GM18909 (cell line): ENCODE measurements around the gene SLC6A1.

Source experiments
- ATAC-seq: cut with Tn5 transposase; IDR thresholded peaks from one replicate; pipeline ENCODE4 v1.9.1; 2021; ENCODE audit warnings: mild to moderate bottlenecking; ENCODE audit not compliant: unreplicated experiment, poor library complexity

The SLC6A1 gene

DNA sequence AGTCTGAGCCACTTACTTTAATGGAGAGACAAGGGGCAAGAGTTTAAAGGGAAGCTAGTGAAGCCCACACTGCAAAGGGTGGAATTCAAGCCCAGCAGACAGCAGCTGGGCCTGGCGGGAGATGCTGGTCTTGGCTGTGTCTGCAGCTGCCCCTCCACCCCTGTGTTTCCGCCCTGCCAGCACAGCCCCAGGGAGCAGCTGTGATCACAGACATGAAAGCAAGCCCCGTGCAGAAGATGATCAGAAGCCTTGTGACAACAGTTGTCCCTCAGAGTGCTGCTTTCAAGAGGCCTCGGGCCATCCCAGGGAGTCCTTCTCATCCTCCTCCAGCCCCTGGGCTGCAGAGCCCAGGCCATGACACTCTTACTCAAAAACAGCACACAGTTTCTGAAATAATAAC, 24.1 kb upstream of the SLC6A1 start:
- ATAC-seq: no peak

DNA sequence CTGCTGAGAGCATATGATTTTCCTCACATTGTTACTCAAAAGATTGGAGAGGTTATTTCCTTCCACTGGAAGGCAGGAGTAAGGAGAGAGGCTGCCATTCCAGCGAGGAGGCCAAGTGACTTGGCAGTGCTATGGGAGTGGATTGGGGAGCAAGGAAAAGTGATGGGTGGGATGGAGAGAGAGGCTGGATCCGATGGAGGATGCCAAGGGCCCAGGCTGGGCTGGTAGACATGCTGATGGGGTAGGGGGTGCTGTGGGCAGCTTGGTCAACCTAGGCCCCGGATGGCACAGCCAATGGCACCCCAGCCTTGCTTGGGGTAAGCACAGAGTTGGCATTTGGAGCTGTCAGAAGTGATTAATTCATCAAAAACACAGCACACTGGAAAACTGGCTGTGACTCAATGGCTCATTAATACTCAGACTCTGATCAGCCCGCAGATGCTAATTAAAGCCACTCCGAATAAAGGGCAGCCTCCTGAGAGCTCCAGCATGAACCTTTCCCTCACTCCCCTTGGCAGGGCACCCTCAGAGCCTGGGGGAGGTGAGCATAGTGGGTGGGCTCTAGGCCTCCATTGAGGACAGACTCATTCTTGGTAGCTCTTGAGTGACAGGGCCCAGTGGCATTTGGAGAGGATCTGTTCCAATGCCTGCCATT, 22.1 kb upstream of the SLC6A1 start:
- no peak for ATAC-seq

- no peak for ATAC-seq
Measured at GRCh38 chr3:10972072-10972782, 20.3 kb upstream of the SLC6A1 start.

DNA sequence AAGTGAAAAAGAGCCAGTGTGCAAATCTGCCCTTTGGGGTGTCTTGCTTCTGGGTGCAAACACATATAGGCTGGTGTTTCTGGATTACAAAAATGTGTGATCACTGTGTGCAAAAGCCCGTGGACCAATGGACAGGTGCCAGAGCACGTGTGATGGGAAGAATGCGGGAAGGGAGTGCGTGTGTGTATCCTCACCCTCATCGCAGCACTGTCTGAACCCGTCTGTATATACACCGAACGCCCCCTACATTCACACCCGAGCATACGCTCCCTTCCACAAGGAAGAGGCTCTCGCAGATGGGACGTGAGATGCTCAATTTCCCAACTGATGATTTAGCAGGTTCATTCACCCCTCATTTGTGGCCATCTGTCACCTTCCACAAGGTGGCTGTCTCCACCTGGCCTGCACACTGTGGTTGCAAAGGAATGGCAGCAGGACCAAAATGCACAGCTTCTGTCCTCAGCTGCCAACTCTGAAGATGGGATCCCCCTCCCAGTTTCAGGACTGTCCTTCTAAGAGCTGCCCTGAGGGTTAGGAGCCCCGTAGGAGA, 19.4 kb upstream of the SLC6A1 start:
- ATAC-seq: no peak

- ATAC-seq: no peak
Measured at GRCh38 chr3:10974131-10974530, 18.4 kb upstream of the SLC6A1 start.

- no peak for ATAC-seq
Measured at GRCh38 chr3:10974746-10975375, 17.7 kb upstream of the SLC6A1 start.

GRCh38 chr3:10975695-10976234, 16.8 kb upstream of the SLC6A1 start:
- no peak for ATAC-seq

DNA sequence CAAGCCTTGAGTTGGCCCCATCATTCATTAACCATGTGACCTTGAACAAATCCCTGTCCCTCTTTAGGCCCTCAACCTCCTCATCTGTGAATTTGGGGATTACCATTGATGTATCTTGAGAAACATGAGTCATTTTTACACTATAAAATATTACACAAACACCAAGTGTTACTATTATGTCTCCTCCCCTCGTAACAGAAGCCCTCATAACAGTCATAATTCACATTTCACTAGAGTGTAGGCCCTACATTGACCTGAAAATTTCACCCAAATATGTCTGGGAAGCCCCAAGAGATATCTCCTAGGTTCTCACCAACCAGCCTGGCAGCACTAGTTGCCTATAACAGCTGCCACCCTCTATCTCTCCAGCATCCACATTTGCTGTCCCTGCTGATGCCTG, 15.8 kb upstream of the SLC6A1 start:
- no peak for ATAC-seq

GRCh38 chr3:10977892-10978510, 14.5 kb upstream of the SLC6A1 start:
- ATAC-seq: no peak

- no peak for ATAC-seq
Measured at GRCh38 chr3:10978956-10979355, 13.6 kb upstream of the SLC6A1 start.

GRCh38 chr3:10980312-10980711, 12.2 kb upstream of the SLC6A1 start:
- no peak for ATAC-seq

- no peak for ATAC-seq
Measured at GRCh38 chr3:10981031-10981430, 11.5 kb upstream of the SLC6A1 start.

DNA sequence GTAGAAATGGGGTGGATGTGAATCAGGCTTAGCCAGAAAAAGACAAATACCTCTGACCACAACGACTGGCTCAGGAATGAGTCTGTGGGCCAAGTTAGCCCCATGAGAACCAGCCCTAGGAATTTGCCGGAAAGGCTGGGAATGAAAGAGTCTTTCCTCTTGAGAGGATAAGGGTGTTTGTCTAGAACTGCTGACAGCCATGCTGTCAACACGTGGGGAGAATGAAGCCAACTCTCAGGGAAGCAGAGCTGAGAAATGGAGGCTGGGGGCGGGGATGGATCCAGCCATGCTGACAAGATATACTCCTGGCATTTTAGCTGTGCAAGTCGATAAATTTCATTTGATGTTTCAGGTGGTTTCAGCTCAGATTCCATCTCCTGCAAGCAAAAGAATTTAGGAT, 10.6 kb upstream of the SLC6A1 start:
- no peak for ATAC-seq

DNA sequence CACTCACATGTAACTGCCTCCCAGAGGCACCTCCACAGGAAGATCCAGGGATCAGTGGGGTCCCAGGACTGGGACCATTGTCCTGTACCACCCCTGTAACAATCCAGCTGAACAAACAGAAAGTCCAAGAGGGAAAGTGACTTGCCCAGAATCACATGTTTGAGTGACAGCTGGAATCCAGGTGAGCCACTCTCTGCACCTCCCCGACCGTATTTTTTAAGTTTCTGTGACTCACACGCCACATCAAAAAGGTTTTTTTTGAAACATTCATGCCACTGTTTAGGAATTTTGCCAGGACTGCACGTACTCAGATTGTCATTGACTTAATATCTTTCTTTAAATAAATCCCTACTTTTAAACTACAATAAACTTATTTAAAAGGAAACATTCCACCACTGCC, 9.8 kb upstream of the SLC6A1 start:
- ATAC-seq: no peak

GRCh38 chr3:10983219-10983916, 9.2 kb upstream of the SLC6A1 start:
- no peak for ATAC-seq

- ATAC-seq: no peak
Measured at GRCh38 chr3:10984371-10984896, 8.1 kb upstream of the SLC6A1 start.

DNA sequence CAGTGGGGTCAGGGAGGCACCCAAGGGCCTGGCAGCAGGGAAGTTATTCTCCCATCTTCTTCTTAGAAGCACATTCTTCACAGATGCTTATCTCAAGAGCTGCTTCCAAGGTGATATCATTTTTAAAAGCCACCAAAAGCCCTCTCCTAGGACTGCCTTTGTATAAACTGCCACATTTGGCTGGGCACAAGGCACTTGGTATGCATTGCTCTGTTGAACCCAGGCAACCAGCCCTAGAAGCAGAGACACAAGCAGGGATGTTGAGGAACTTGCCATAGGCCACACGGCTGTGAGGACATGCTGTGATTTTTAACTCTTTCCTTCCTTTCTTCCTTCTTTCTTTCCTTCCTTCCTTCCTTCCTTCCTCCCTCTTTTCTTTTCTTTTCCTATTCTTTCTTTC, 7.4 kb upstream of the SLC6A1 start:
- ATAC-seq: no peak

DNA sequence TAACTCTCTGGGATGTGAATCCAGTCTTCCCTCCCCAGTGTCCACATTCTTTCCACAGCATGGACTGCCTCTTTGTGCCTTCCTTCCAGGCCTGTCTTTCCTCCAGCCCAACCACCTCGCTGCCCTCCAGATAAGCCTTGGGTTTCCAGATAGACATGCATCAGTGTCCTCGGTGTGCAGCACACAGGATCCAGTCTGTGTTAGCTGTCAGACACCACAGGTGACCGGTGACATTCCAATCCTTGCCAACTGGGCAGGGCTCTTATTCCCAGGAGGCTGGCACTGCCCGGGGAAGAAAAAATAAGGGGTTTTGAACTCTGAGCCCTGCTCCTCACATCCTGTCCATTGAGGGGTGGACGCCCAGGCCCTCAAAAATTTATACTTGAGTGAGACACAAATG, 6.0 kb upstream of the SLC6A1 start:
- ATAC-seq: no peak

GRCh38 chr3:10988001-10988665, 4.4 kb upstream of the SLC6A1 start:
- no peak for ATAC-seq
